ENCODE data around the gene BPHL.

DNA sequence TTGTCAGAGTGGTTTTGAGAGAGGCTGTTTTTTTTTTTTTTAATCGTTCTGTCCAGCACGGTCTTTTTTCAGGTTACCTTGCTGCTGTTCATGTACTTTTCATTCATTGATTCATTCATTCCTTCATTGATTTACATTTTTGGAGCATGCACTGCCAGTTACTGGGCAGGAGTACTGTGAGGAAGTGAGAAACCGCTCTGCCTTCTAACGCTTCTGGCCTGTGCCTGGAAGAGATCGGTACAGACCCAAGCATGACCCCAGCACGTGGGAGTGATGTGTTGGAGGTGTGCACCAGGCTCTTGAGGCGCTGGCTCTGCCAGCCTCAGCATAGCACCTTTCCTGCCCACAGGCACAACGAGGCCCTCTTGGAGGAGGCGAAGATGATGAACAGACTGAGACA is 41.1 kb upstream of the BPHL start:
- TF ChIP-seq, protein P1, sequence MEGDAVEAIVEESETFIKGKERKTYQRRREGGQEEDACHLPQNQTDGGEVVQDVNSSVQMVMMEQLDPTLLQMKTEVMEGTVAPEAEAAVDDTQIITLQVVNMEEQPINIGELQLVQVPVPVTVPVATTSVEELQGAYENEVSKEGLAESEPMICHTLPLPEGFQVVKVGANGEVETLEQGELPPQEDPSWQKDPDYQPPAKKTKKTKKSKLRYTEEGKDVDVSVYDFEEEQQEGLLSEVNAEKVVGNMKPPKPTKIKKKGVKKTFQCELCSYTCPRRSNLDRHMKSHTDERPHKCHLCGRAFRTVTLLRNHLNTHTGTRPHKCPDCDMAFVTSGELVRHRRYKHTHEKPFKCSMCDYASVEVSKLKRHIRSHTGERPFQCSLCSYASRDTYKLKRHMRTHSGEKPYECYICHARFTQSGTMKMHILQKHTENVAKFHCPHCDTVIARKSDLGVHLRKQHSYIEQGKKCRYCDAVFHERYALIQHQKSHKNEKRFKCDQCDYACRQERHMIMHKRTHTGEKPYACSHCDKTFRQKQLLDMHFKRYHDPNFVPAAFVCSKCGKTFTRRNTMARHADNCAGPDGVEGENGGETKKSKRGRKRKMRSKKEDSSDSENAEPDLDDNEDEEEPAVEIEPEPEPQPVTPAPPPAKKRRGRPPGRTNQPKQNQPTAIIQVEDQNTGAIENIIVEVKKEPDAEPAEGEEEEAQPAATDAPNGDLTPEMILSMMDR (IDR thresholded peaks at IDR 0.05), result no peak
- no peak for TF ChIP-seq POLR2A (IDR thresholded peaks at IDR 0.05)

All from sigmoid colon (tissue), 3 donors.